MCF 10A (cell line): Measurements from ENCODE around the gene BAIAP2L1. TPM values are rescaled to one million over a fixed set of nuclear protein-coding genes. Genes with fewer than 3 reads are reported as not detected.
"Not testable (repeated sequence)": the region's sequence is repeated elsewhere in the genome, so short reads cannot be mapped to it uniquely, and the experiment has no call there.

Experiments
- BruUV-seq: library from RNA; stranded (reverse); fragments of 400-500 nt; replicated peaks from 2 replicates; lab custom pipeline; 2021; lab: Mats Ljungman, UMichigan
- CTCF ChIA-PET: fragments of 300-600 bp; sonication (Branson Sonifier 250); formaldehyde crosslinking; extraction: SDS; loops from one replicate; lab custom pipeline; 2021; ENCODE audit warnings: antibody characterized with exemption, inconsistent platforms; lab: Yijun Ruan, JAX
- POLR2A ChIA-PET: fragments of 300-600, 350-650 bp; sonication (Branson Sonifier 250); formaldehyde crosslinking; extraction: SDS; loops from one replicate; lab custom pipeline; 2020; ENCODE audit warnings: antibody characterized with exemption, inconsistent platforms; lab: Yijun Ruan, JAX
- DNase-seq: peaks from one replicate; pipeline ENCODE4 v3.0.0-alpha.2; 2018; ENCODE audit not compliant: unreplicated experiment
- H3K27ac Mint-ChIP-seq: one replicate; pipeline ENCODE4 v1.8.0; 2022; ENCODE audit warnings: mild to moderate bottlenecking, low read depth, mixed read lengths; ENCODE audit not compliant: unreplicated experiment
- H3K27me3 Mint-ChIP-seq: one replicate; pipeline ENCODE4 v1.8.0; 2022; ENCODE audit warnings: mixed read lengths; ENCODE audit not compliant: insufficient read depth, unreplicated experiment
- H3K36me3 Mint-ChIP-seq: one replicate; pipeline ENCODE4 v1.8.0; 2022; ENCODE audit warnings: mild to moderate bottlenecking, moderate library complexity, mixed read lengths; ENCODE audit not compliant: insufficient read depth, unreplicated experiment
- H3K4me1 Mint-ChIP-seq: one replicate; pipeline ENCODE4 v1.8.0; 2022; ENCODE audit warnings: mixed read lengths; ENCODE audit not compliant: insufficient read depth, unreplicated experiment
- H3K4me3 Mint-ChIP-seq: one replicate; pipeline ENCODE4 v1.8.0; 2022; ENCODE audit warnings: mild to moderate bottlenecking, moderate library complexity, mixed read lengths; ENCODE audit not compliant: unreplicated experiment
- H3K9me3 Mint-ChIP-seq: one replicate; pipeline ENCODE4 v1.8.0; 2022; ENCODE audit warnings: mixed read lengths; ENCODE audit not compliant: unreplicated experiment
- CTCF ChIP-seq: fragments of 200-600 bp; IDR thresholded peaks from one replicate; pipeline ENCODE4 v1.8.0; 2022; ENCODE audit warnings: antibody characterized with exemption, mild to moderate bottlenecking; ENCODE audit not compliant: unreplicated experiment
- intact Hi-C: fragments of 100-400 bp; cut with micrococcal nuclease; formaldehyde crosslinking; loops from 2 replicates; pipeline ENCODE4 v1.14.1; 2022
- total RNA-seq: library from RNA; stranded (reverse); gene quantifications from 2 replicates; pipeline ENCODE4 v1.2.3, GENCODE V29; 2022

Gene BAIAP2L1
- total RNA-seq, 1 experiment from 2014 or later = 60.2 TPM

- Mint-ChIP-seq H3K36me3 (no peaks in the 10 kb centered on the region), H3K4me1 (peaks cover 16% of the 10 kb centered on the region), H3K9me3 (no peaks in the 10 kb centered on the region), H3K27me3 (no peaks in the 10 kb centered on the region), H3K27ac (no peak overlapping the region), H3K4me3 (no peak overlapping the region)
- no TSS peak for BruUV-seq
- ChIA-PET CTCF (interaction anchor here (23.8 kb wide), 1 partner anchor 422 kb away, joined by 515 read pairs; no protein-coding TSS in a partner anchor), POLR2A (interaction anchor here (0.6 kb wide), 1 partner anchor 122 kb away, joined by 3 read pairs; no protein-coding TSS in a partner anchor)
- no peak for TF ChIP-seq CTCF
- intact Hi-C loops = no loop called here
- DNase-seq = no peak
Measured at GRCh38 chr7:98414205-98414900, 13.5 kb upstream of the BAIAP2L1 start.

- H3K9me3 Mint-ChIP-seq, H3K4me1 Mint-ChIP-seq, H3K4me3 Mint-ChIP-seq, DNase-seq, intact Hi-C loops, H3K36me3 Mint-ChIP-seq, BruUV-seq, H3K27ac Mint-ChIP-seq, POLR2A ChIA-PET, H3K27me3 Mint-ChIP-seq: not testable (repeated sequence)
- CTCF ChIA-PET = interaction anchor here (0.7 kb wide), 1 partner anchor 146 kb away, joined by 3 read pairs; no protein-coding TSS in a partner anchor
Measured at GRCh38 chr7:98413655-98414054, 12.8 kb upstream of the BAIAP2L1 start.

- Mint-ChIP-seq H3K27ac (no peak overlapping the region), H3K9me3 (no peaks in the 10 kb centered on the region), H3K4me3 (no peak overlapping the region), H3K36me3 (no peaks in the 10 kb centered on the region), H3K27me3 (no peaks in the 10 kb centered on the region), H3K4me1 (no peaks in the 10 kb centered on the region)
- intact Hi-C loops = no loop called here
- ChIA-PET CTCF (interaction anchor here (0.6 to 2.4 kb wide), 6 partner anchors 9 to 469 kb away, joined by 4 to 11 read pairs (median 6); partner anchors contain the start of gene BAIAP2L1), POLR2A (interaction anchor here (1.2 kb wide), 1 partner anchor 9 kb away, joined by 5 read pairs; the partner anchor contains the start of gene BAIAP2L1)
- BruUV-seq = no TSS peak
- DNase-seq = no peak
- no peak for TF ChIP-seq CTCF
Measured at GRCh38 chr7:98409843-98410242, 9.0 kb upstream of the BAIAP2L1 start.

GRCh38 chr7:98408146-98408545, 7.3 kb upstream of the BAIAP2L1 start:
- DNase-seq, H3K4me3 Mint-ChIP-seq, H3K27me3 Mint-ChIP-seq, intact Hi-C loops, BruUV-seq, H3K9me3 Mint-ChIP-seq, H3K27ac Mint-ChIP-seq, H3K4me1 Mint-ChIP-seq, POLR2A ChIA-PET, H3K36me3 Mint-ChIP-seq: not testable (repeated sequence)
- CTCF ChIA-PET = interaction anchor here (0.7 to 1.6 kb wide), 4 partner anchors 13 to 433 kb away, joined by 3 to 7 read pairs (median 4); no protein-coding TSS in a partner anchor

GRCh38 chr7:98406827-98407226, 5.9 kb upstream of the BAIAP2L1 start:
- Mint-ChIP-seq H3K4me1 (no peaks in the 10 kb centered on the region), H3K27ac (no peak overlapping the region), H3K36me3 (peaks cover 5% of the 10 kb centered on the region), H3K9me3 (no peaks in the 10 kb centered on the region), H3K4me3 (no peak overlapping the region), H3K27me3 (no peaks in the 10 kb centered on the region)
- no peak for TF ChIP-seq CTCF
- POLR2A ChIA-PET = interaction anchor here (0.7 kb wide), 1 partner anchor 217 kb away, joined by 5 read pairs; no protein-coding TSS in a partner anchor
- DNase-seq = no peak
- BruUV-seq = no TSS peak
- intact Hi-C loops = no loop called here
- CTCF ChIA-PET = interaction anchor here (0.7 to 1.6 kb wide), 5 partner anchors 13 to 473 kb away, joined by 3 to 8 read pairs (median 4); no protein-coding TSS in a partner anchor
